ENCODE results near the gene ACSL3.

DNA sequence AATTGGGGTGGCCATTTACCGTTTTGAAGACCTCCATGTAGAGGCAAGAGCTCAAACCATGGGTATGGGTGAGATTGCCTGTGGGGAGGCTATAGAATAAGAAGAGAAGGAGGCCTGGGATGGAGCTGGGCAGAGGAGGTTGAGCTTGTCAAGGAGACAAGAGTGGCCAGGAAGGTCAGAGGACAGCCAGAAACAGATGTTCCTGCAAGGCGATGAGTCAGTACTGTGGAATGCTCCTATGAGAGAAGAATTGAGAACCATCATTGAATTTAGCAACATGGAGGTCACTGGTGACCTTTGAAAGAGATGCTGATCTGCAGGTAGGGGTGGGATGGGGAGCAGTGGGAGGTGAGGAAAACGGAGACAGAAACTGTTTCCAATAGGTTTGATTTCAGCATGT lies 3.5 kb downstream of the ACSL3 start:
- no peak for TF ChIP-seq POLR2AphosphoS5 (IDR thresholded peaks at IDR 0.05; ENCODE audit: low read depth)
- TF ChIP-seq, protein P1, sequence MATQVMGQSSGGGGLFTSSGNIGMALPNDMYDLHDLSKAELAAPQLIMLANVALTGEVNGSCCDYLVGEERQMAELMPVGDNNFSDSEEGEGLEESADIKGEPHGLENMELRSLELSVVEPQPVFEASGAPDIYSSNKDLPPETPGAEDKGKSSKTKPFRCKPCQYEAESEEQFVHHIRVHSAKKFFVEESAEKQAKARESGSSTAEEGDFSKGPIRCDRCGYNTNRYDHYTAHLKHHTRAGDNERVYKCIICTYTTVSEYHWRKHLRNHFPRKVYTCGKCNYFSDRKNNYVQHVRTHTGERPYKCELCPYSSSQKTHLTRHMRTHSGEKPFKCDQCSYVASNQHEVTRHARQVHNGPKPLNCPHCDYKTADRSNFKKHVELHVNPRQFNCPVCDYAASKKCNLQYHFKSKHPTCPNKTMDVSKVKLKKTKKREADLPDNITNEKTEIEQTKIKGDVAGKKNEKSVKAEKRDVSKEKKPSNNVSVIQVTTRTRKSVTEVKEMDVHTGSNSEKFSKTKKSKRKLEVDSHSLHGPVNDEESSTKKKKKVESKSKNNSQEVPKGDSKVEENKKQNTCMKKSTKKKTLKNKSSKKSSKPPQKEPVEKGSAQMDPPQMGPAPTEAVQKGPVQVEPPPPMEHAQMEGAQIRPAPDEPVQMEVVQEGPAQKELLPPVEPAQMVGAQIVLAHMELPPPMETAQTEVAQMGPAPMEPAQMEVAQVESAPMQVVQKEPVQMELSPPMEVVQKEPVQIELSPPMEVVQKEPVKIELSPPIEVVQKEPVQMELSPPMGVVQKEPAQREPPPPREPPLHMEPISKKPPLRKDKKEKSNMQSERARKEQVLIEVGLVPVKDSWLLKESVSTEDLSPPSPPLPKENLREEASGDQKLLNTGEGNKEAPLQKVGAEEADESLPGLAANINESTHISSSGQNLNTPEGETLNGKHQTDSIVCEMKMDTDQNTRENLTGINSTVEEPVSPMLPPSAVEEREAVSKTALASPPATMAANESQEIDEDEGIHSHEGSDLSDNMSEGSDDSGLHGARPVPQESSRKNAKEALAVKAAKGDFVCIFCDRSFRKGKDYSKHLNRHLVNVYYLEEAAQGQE (IDR thresholded peaks at IDR 0.05; ENCODE audit: insufficient replicate concordance, low read depth): no peak
- TF ChIP-seq, protein P2, sequence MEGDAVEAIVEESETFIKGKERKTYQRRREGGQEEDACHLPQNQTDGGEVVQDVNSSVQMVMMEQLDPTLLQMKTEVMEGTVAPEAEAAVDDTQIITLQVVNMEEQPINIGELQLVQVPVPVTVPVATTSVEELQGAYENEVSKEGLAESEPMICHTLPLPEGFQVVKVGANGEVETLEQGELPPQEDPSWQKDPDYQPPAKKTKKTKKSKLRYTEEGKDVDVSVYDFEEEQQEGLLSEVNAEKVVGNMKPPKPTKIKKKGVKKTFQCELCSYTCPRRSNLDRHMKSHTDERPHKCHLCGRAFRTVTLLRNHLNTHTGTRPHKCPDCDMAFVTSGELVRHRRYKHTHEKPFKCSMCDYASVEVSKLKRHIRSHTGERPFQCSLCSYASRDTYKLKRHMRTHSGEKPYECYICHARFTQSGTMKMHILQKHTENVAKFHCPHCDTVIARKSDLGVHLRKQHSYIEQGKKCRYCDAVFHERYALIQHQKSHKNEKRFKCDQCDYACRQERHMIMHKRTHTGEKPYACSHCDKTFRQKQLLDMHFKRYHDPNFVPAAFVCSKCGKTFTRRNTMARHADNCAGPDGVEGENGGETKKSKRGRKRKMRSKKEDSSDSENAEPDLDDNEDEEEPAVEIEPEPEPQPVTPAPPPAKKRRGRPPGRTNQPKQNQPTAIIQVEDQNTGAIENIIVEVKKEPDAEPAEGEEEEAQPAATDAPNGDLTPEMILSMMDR (IDR thresholded peaks at IDR 0.05; ENCODE audit: insufficient read depth, low read length): no peak
- no peak for TF ChIP-seq SPI1 (IDR thresholded peaks at IDR 0.05; ENCODE audit: borderline replicate concordance, low read depth)
- no peak for TF ChIP-seq GABPA (IDR thresholded peaks at IDR 0.05; ENCODE audit: low read depth)
